ENCODE measurements around the gene FARP2. TPM values are rescaled to one million over a fixed set of nuclear protein-coding genes. Genes with fewer than 3 reads are reported as not detected.
A peak's percentile ranks its signal among the peaks of the same experiment; 100 is the strongest.

FARP2 gene
- total RNA-seq, 4 donors from 2014 or later, result 42.7 to 229 (median 93.2) TPM

DNA sequence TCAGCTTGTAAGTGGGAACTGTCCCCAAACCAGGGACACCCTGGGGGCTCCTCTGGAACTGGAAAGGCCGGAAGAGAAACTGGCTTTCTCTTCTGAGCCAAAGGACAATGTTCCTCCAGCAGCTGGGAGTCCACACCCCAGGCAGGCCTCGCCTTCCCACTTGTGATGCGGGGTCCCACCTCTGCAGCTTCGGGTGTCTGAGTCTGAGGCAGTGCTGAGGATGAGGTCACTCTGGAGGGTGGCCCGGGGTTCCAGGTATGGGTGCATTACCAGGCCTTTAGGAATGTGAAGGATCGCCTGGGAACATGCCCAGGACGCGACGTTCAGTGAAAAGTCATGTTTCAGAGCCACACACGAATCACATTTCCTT is 184.3 kb downstream of the FARP2 start:
- 55% methylated on average over 10 of the region's 10 CpGs for WGBS, 2 donors
- no peaks in the 10 kb centered on the region for H3K9me3 ChIP-seq
- H3K4me3 ChIP-seq, result peak overlapping the region; percentile 22 to 51 (median 32)
- no peak for DNase-seq (ENCODE audit: low spot score in 2 of 2)
- H3K4me1 ChIP-seq, result peaks cover 0 to 21% (median 8%) of the 10 kb centered on the region in 4 donors
- no peak for TF ChIP-seq POLR2A (IDR thresholded peaks at IDR 0.05)
- no peak for TF ChIP-seq EP300 (IDR thresholded peaks at IDR 0.05)
- TF ChIP-seq, protein P1, sequence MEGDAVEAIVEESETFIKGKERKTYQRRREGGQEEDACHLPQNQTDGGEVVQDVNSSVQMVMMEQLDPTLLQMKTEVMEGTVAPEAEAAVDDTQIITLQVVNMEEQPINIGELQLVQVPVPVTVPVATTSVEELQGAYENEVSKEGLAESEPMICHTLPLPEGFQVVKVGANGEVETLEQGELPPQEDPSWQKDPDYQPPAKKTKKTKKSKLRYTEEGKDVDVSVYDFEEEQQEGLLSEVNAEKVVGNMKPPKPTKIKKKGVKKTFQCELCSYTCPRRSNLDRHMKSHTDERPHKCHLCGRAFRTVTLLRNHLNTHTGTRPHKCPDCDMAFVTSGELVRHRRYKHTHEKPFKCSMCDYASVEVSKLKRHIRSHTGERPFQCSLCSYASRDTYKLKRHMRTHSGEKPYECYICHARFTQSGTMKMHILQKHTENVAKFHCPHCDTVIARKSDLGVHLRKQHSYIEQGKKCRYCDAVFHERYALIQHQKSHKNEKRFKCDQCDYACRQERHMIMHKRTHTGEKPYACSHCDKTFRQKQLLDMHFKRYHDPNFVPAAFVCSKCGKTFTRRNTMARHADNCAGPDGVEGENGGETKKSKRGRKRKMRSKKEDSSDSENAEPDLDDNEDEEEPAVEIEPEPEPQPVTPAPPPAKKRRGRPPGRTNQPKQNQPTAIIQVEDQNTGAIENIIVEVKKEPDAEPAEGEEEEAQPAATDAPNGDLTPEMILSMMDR (IDR thresholded peaks at IDR 0.05), result no peak
- H3K27me3 ChIP-seq, result peaks cover 0 to 37% of the 10 kb centered on the region in 2 donors
- peak overlapping the region in 2 of 4 donors; percentile 7 to 48 for H3K27ac ChIP-seq
- H3K36me3 ChIP-seq, result no peaks in the 10 kb centered on the region

DNA sequence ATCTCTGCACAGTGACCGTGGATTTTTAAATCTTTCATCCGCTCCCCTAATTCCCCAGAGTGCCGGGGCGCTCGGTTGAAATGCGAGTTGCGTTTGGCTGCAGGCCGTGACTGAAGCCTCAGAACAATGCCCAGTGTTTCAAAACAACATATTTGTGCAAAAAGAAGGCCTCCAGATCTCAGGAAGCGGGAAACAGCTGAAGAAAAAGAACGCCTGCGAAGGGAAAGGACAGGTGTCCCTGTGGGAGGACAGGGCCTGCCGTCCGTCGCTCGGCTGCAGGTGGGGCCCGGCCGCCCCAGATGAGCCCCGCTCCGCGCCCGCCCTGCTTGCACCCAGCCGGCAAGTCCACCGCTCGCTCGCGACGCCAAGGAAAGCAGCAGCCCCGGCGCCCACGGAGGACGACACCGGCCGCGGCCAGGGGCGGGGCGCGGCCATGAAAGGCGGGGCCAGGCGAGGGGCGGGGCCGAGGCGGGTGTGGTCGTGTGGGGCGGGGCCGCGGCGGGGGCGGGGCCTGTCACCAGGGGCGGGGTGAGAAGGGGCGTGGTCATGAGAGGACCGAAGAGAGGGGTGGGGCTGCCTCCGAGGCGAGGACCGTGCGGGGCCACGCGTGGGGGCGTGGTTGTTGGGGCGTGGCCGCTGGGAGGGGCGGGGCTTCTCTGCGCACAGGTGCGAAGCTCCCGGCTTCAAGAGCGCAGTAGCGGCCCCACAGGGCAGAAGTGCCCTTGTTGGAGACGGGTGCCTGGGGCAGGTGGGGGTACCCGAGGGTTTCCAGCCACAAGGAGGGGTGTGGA is 184.9 kb downstream of the FARP2 start:
- Histone ChIP-seq H3K4me1 (peaks cover 0 to 21% (median 8%) of the 10 kb centered on the region in 4 donors), H3K27ac (peak overlapping the region in 2 of 4 donors; percentile 7 to 48), H3K27me3 (peaks cover 0 to 42% of the 10 kb centered on the region in 2 donors), H3K4me3 (peak overlapping the region; percentile 22 to 51 (median 32)), H3K36me3 (no peaks in the 10 kb centered on the region), H3K9me3 (no peaks in the 10 kb centered on the region)
- TF ChIP-seq EP300 (IDR thresholded peaks at IDR 0.05) (no peak), POLR2A (IDR thresholded peaks at IDR 0.05) (no peak)
- TF ChIP-seq, protein P1 (IDR thresholded peaks at IDR 0.05), result no peak
- 4 to 5% methylated on average over 34 to 47 of the region's 68 CpGs for WGBS, 2 donors
- DNase-seq (ENCODE audit: low spot score in 2 of 2), result peak in 1 of 2 donors; percentile 32

DNA sequence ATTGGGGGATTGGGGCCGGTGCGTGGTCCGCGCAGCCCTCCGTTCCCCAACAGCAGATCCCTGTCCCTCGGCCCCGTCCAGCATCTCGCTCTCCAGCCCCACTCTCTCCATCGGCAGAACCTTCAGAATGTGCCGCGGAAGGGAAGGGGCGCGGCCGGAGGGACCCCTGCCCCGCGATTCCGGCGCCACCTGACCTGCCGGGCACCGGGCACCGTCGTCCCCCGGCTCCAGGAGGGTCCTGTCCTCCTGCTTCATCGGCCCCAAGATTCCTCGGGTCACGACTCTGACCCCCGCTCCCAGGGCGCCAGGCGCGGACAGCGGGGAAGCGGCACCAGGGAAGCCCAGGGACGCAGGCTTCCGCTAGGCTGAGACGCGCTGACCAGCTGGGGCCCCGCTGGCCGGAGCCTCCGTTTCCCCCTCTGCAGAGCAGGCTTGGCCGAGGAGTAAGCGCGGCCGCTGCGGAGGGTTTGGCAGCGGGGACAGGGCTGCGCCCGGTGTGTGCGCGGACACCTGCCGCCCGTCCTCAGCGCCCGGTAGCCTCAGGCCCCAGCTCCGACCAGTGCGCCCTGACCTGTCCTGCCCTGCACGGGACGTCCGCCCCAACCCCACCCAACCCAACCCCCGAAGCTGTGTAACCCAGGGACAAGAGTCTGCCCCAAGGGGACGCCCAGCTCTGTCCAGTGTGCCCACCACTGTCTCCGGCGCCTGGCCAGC is 185.6 kb downstream of the FARP2 start:
- Histone ChIP-seq H3K4me1 (peaks cover 0 to 23% (median 8%) of the 10 kb centered on the region in 4 donors), H3K9me3 (no peaks in the 10 kb centered on the region), H3K27ac (no peak overlapping the region), H3K27me3 (peaks cover 0 to 44% of the 10 kb centered on the region in 2 donors), H3K4me3 (peak overlapping the region; percentile 15 to 51 (median 30)), H3K36me3 (no peaks in the 10 kb centered on the region)
- no peak for DNase-seq (ENCODE audit: low spot score in 2 of 2)
- 7 to 22% methylated on average over 21 to 24 of the region's 62 CpGs for WGBS, 2 donors
- no peak for TF ChIP-seq POLR2A (IDR thresholded peaks at IDR 0.05)
- no peak for TF ChIP-seq EP300 (IDR thresholded peaks at IDR 0.05)
- TF ChIP-seq, protein P1 (IDR thresholded peaks at IDR 0.05), result no peak

DNA sequence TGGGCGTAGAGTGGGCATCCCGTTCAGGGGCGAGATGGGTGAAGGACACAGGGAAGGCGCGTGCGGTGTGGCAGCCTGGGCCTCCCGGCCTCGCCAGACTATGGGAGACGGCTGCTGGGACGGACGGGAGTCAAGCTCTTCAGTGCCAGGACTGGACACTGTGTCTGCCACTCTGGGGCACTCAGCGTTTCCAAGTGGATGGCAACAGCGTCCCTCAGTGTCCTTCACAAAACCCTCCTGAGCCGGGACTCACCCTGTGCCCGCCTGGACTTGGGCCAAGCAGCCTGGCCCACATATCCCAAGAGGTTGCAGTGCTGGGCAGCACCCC is 186.2 kb downstream of the FARP2 start:
- Histone ChIP-seq H3K27me3 (peaks cover 0 to 49% of the 10 kb centered on the region in 2 donors), H3K36me3 (no peaks in the 10 kb centered on the region), H3K27ac (no peak overlapping the region), H3K4me3 (no peak overlapping the region), H3K4me1 (peaks cover 0 to 29% (median 8%) of the 10 kb centered on the region in 4 donors), H3K9me3 (no peaks in the 10 kb centered on the region)
- 61 to 64% methylated on average over 2 to 4 of the region's 15 CpGs for WGBS, 2 donors
- TF ChIP-seq EP300 (IDR thresholded peaks at IDR 0.05) (no peak), POLR2A (IDR thresholded peaks at IDR 0.05) (no peak)
- TF ChIP-seq, protein P1 (IDR thresholded peaks at IDR 0.05), result no peak
- DNase-seq (ENCODE audit: low spot score in 2 of 2), result no peak

Small RNAs within 50 kb of the gene (small RNA-seq; reads per million reads assigned to genes)
- not detected for gene MIR3133

Other genes with a start within 250 kb of the FARP2 start
- gene PASK, start 206.8 kb upstream of the FARP2 start, total RNA-seq, result 1 to 10 TPM; 4.1 to 8.1 (median 5.9) TPM
- 10 to 100 TPM; 29.5 to 53.8 (median 38.1) TPM for gene PPP1R7, start 205.8 kb upstream of the FARP2 start, total RNA-seq
- gene ANO7, start 167.6 kb upstream of the FARP2 start, total RNA-seq, result 1 to 10 TPM in 1 of 4 donors, under 1 TPM in 3; 0.42 to 1.2 (median 0.51) TPM
- 100 to 1,000 TPM; 324 to 412 (median 363) TPM for gene HDLBP, start 40.6 kb upstream of the FARP2 start, total RNA-seq
- 100 to 1,000 TPM; 311 to 585 (median 373) TPM for gene SEPTIN2, start 40.4 kb upstream of the FARP2 start, total RNA-seq
- 100 to 1,000 TPM; 234 to 301 (median 275) TPM for gene STK25, start 152.3 kb downstream of the FARP2 start, total RNA-seq
- 10 to 100 TPM; 49.6 to 81.6 (median 71.4) TPM for gene BOK, start 202.5 kb downstream of the FARP2 start, total RNA-seq